Loucy (cell line): ENCODE measurements around the gene GUCA2A.

Experiments
- EZH2phosphoT487 ChIP-seq: fragments of 200-600 bp; IDR thresholded peaks from 2 replicates; pipeline ENCODE4 v1.6.1; 2018; ENCODE audit warnings: antibody characterized with exemption, mild to moderate bottlenecking, moderate library complexity, borderline replicate concordance
- TF ChIP-seq, protein P1 (sequence below): fragments of 200-600 bp; sonication (generic); conservative IDR thresholded peaks from 2 replicates; pipeline ENCODE4 v1.5.1; 2014; ENCODE audit warnings: mild to moderate bottlenecking, antibody characterized with exemption, low read length

DNA sequence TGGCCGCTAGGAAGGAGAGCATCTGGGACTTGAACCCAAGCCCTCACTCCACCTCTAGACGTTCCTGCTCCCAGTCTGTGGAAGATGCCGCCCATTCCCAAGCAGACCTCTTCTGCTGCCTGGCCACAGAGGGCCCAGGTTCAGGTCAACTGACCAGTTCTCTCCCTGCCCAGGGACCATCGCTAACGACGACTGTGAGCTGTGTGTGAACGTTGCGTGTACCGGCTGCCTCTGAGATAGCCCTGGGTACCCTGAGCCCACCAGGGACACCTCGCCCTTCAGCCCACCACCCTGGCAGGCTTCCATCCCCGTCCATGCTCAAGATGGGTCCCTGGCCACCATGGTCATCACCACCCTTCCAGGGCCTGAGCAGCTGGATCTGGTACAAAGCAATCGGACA is 9.2 kb downstream of the GUCA2A start:
- TF ChIP-seq, protein P1, sequence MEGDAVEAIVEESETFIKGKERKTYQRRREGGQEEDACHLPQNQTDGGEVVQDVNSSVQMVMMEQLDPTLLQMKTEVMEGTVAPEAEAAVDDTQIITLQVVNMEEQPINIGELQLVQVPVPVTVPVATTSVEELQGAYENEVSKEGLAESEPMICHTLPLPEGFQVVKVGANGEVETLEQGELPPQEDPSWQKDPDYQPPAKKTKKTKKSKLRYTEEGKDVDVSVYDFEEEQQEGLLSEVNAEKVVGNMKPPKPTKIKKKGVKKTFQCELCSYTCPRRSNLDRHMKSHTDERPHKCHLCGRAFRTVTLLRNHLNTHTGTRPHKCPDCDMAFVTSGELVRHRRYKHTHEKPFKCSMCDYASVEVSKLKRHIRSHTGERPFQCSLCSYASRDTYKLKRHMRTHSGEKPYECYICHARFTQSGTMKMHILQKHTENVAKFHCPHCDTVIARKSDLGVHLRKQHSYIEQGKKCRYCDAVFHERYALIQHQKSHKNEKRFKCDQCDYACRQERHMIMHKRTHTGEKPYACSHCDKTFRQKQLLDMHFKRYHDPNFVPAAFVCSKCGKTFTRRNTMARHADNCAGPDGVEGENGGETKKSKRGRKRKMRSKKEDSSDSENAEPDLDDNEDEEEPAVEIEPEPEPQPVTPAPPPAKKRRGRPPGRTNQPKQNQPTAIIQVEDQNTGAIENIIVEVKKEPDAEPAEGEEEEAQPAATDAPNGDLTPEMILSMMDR = no peak
- no peak for TF ChIP-seq EZH2phosphoT487
